Muscle of leg (tissue), 11 donors: Measurements from ENCODE around the gene SLC36A4. TPM values are rescaled to one million over a fixed set of nuclear protein-coding genes. Genes with fewer than 3 reads are reported as not detected.

ENCODE experiments used
- DNase-seq: peaks from one replicate; pipeline ENCODE4 v3.0.0; 2013
- H3K27ac ChIP-seq: one replicate; pipeline ENCODE4 v1.5.1; 2013; ENCODE audit warnings: mild to moderate bottlenecking, low read length, control low read depth
- H3K27me3 ChIP-seq: one replicate; pipeline ENCODE4 v1.6.1; 2013; ENCODE audit warnings: low read length; ENCODE audit not compliant: control insufficient read depth, insufficient read depth
- H3K36me3 ChIP-seq: one replicate; pipeline ENCODE4 v1.6.1; 2013; ENCODE audit warnings: low read length; ENCODE audit not compliant: control insufficient read depth, insufficient read depth
- H3K4me1 ChIP-seq: one replicate; pipeline ENCODE4 v1.6.1; 2013; ENCODE audit warnings: low read length; ENCODE audit not compliant: control insufficient read depth, insufficient read depth
- H3K4me3 ChIP-seq: one replicate; pipeline ENCODE4 v1.5.1; 2013; ENCODE audit warnings: low read length, control low read depth
- H3K9me3 ChIP-seq: replicated peaks from 2 replicates; pipeline ENCODE4 v1.6.1; 2013; ENCODE audit warnings: low read depth, low read length; ENCODE audit not compliant: control insufficient read depth
- whole genome bisulfite sequencing: methylation state at CpG from one replicate; pipeline ENCODE4 v1.1.5; 2013; ENCODE audit warnings: missing lambda C conversion rate; ENCODE audit not compliant: insufficient coverage; 5-methylcytosine and 5-hydroxymethylcytosine counted together
- polyA plus RNA-seq, 8 donors: library from polyadenylated mRNA; unstranded; fragments of 120-200 nt; gene quantifications; one replicate each; pipeline versions ENCODE4 v1.2.1 to v1.2.3, GENCODE V29; 2013; ENCODE audit warnings: inconsistent platforms in 1 of 8, low replicate concordance in 1 of 8; ENCODE audit not compliant: insufficient read length in 8 of 8, insufficient read depth in 1 of 8
- total RNA-seq: library from RNA; stranded (reverse); fragments of 120-200 nt; gene quantifications from one replicate; pipeline ENCODE4 v1.2.4, GENCODE V29; 2013

SLC36A4 gene
- total and polyA plus RNA-seq, 9 donors: 4.5 to 8.3 (median 6.5) TPM

GRCh38 chr11:93225662-93226061 is 27.9 kb upstream of the SLC36A4 start:
- Histone ChIP-seq H3K4me1 (no peaks in the 10 kb centered on the region), H3K4me3 (no peak overlapping the region), H3K27ac (no peak overlapping the region), H3K27me3 (no peaks in the 10 kb centered on the region), H3K9me3 (no peaks in the 10 kb centered on the region), H3K36me3 (no peaks in the 10 kb centered on the region)
- WGBS: 0% methylated on average over 1 of the region's 2 CpGs
- peak; percentile 47 for DNase-seq

GRCh38 chr11:93221539-93221938 is 23.7 kb upstream of the SLC36A4 start:
- no peaks in the 10 kb centered on the region for H3K36me3 ChIP-seq

GRCh38 chr11:93220078-93220477 is 22.3 kb upstream of the SLC36A4 start:
- no peak overlapping the region for H3K27ac ChIP-seq
- H3K36me3 ChIP-seq: no peaks in the 10 kb centered on the region
- H3K27me3 ChIP-seq: peaks cover 3% of the 10 kb centered on the region
- H3K9me3 ChIP-seq: no peaks in the 10 kb centered on the region
- H3K4me3 ChIP-seq: no peak overlapping the region
- no peak for DNase-seq
- H3K4me1 ChIP-seq: no peaks in the 10 kb centered on the region

More at GRCh38 chr11:93221539-93221938, 23.7 kb upstream of the SLC36A4 start:
- Histone ChIP-seq H3K4me3 (no peak overlapping the region), H3K27ac (no peak overlapping the region), H3K4me1 (no peaks in the 10 kb centered on the region), H3K9me3 (no peaks in the 10 kb centered on the region), H3K27me3 (peaks cover 3% of the 10 kb centered on the region)
- WGBS: 67% methylated on average over 4 of the region's 4 CpGs
- no peak for DNase-seq

GRCh38 chr11:93219440-93219839 is 21.6 kb upstream of the SLC36A4 start:
- no peaks in the 10 kb centered on the region for H3K36me3 ChIP-seq
- WGBS: 80% methylated on average over 1 of the region's 2 CpGs
- no peak for DNase-seq
- no peaks in the 10 kb centered on the region for H3K4me1 ChIP-seq
- H3K27ac ChIP-seq: no peak overlapping the region
- H3K9me3 ChIP-seq: no peaks in the 10 kb centered on the region
- no peak overlapping the region for H3K4me3 ChIP-seq
- peaks cover 3% of the 10 kb centered on the region for H3K27me3 ChIP-seq

- DNase-seq: no peak
- no peak overlapping the region for H3K4me3 ChIP-seq
- 57% methylated on average over 1 of the region's 5 CpGs for WGBS
Measured at GRCh38 chr11:93216511-93217101, 18.8 kb upstream of the SLC36A4 start.

GRCh38 chr11:93213622-93214021 is 15.8 kb upstream of the SLC36A4 start:
- DNase-seq: no peak
- no peak overlapping the region for H3K4me3 ChIP-seq
- H3K36me3 ChIP-seq: no peaks in the 10 kb centered on the region
- H3K4me1 ChIP-seq: no peaks in the 10 kb centered on the region
- H3K9me3 ChIP-seq: peaks cover 2% of the 10 kb centered on the region
- H3K27me3 ChIP-seq: no peaks in the 10 kb centered on the region
- H3K27ac ChIP-seq: no peak overlapping the region

More at GRCh38 chr11:93216511-93217101, 18.8 kb upstream of the SLC36A4 start:
- H3K27me3 ChIP-seq: peaks cover 3% of the 10 kb centered on the region
- H3K36me3 ChIP-seq: no peaks in the 10 kb centered on the region
- no peak overlapping the region for H3K27ac ChIP-seq
- no peaks in the 10 kb centered on the region for H3K9me3 ChIP-seq
- H3K4me1 ChIP-seq: no peaks in the 10 kb centered on the region

- Histone ChIP-seq H3K4me3 (no peak overlapping the region), H3K4me1 (no peaks in the 10 kb centered on the region), H3K36me3 (no peaks in the 10 kb centered on the region), H3K27me3 (no peaks in the 10 kb centered on the region), H3K9me3 (peaks cover 5% of the 10 kb centered on the region), H3K27ac (no peak overlapping the region)
- no peak for DNase-seq
- no CpG with 5 or more reads among the region's 4 CpGs for whole genome bisulfite sequencing
Measured at GRCh38 chr11:93212094-93212493, 14.3 kb upstream of the SLC36A4 start.

- Histone ChIP-seq H3K36me3 (no peaks in the 10 kb centered on the region), H3K4me3 (no peak overlapping the region), H3K27ac (no peak overlapping the region), H3K27me3 (no peaks in the 10 kb centered on the region), H3K9me3 (peaks cover 5% of the 10 kb centered on the region), H3K4me1 (no peaks in the 10 kb centered on the region)
- WGBS: 80% methylated on average over 1 of the region's 2 CpGs
- DNase-seq: no peak
Measured at GRCh38 chr11:93209466-93209865, 11.7 kb upstream of the SLC36A4 start.

- Histone ChIP-seq H3K4me1 (no peaks in the 10 kb centered on the region), H3K27me3 (no peaks in the 10 kb centered on the region), H3K9me3 (peaks cover 5% of the 10 kb centered on the region), H3K27ac (no peak overlapping the region), H3K36me3 (no peaks in the 10 kb centered on the region), H3K4me3 (no peak overlapping the region)
- DNase-seq: no peak
- WGBS: no CpG with 5 or more reads among the region's 1 CpG
Measured at GRCh38 chr11:93208663-93209270, 11.0 kb upstream of the SLC36A4 start.

GRCh38 chr11:93199616-93200015 is 1.8 kb upstream of the SLC36A4 start:
- Histone ChIP-seq H3K27me3 (no peaks in the 10 kb centered on the region), H3K36me3 (no peaks in the 10 kb centered on the region), H3K27ac (no peak overlapping the region), H3K4me1 (peaks cover 2% of the 10 kb centered on the region), H3K9me3 (no peaks in the 10 kb centered on the region), H3K4me3 (no peak overlapping the region)
- no CpG with 5 or more reads among the region's 1 CpG for WGBS
- no peak for DNase-seq
